ENCODE measurements around the gene CORO7.

Gene CORO7

GRCh38 chr16:4378999-4379690 lies 37.3 kb downstream of the CORO7 start:
- no peaks in the 10 kb centered on the region for H3K9me3 ChIP-seq (ENCODE audit: low read length)
- no peak overlapping the region for H3K4me2 ChIP-seq (ENCODE audit: low read length)
- H3K9me2 ChIP-seq (ENCODE audit: low read depth, low read length): no peaks in the 10 kb centered on the region
- H3K9ac ChIP-seq (ENCODE audit: low read length): no peak overlapping the region
- no peaks in the 10 kb centered on the region for H3K79me2 ChIP-seq (ENCODE audit: insufficient read depth, low read length)
- no peaks in the 10 kb centered on the region for H3K27me3 ChIP-seq (ENCODE audit: insufficient read depth, low read length)
- no peak overlapping the region for H3K4me3 ChIP-seq (ENCODE audit: low read depth, low read length, poor library complexity, severe bottlenecking)
- no peak overlapping the region for H3K27ac ChIP-seq (ENCODE audit: low read depth, low read length, poor library complexity, severe bottlenecking)
- no peaks in the 10 kb centered on the region for H3F3A ChIP-seq (ENCODE audit: insufficient read depth, low read length)
- no peaks in the 10 kb centered on the region for H3K4me1 ChIP-seq (ENCODE audit: insufficient read depth, low read length, severe bottlenecking)
- no peak overlapping the region for H2AFZ ChIP-seq (ENCODE audit: low read length)
- TF ChIP-seq EZH2 (IDR thresholded peaks at IDR 0.05; ENCODE audit: borderline replicate concordance, low read length) (no peak), CTCF (IDR thresholded peaks at IDR 0.05; ENCODE audit: low read length) (no peak)
- no peaks in the 10 kb centered on the region for H4K20me1 ChIP-seq (ENCODE audit: insufficient read depth, low read length)
- peaks cover 5% of the 10 kb centered on the region for H3K36me3 ChIP-seq (ENCODE audit: insufficient read depth, low read length)

GRCh38 chr16:4378161-4378666 lies 38.2 kb downstream of the CORO7 start:
- Histone ChIP-seq H3K27me3 (ENCODE audit: insufficient read depth, low read length) (no peaks in the 10 kb centered on the region), H4K20me1 (ENCODE audit: insufficient read depth, low read length) (no peaks in the 10 kb centered on the region), H3K4me3 (ENCODE audit: low read depth, low read length, poor library complexity, severe bottlenecking) (no peak overlapping the region), H3K27ac (ENCODE audit: low read depth, low read length, poor library complexity, severe bottlenecking) (no peak overlapping the region), H3K9me3 (ENCODE audit: low read length) (no peaks in the 10 kb centered on the region), H3K4me1 (ENCODE audit: insufficient read depth, low read length, severe bottlenecking) (no peaks in the 10 kb centered on the region), H3K9me2 (ENCODE audit: low read depth, low read length) (no peaks in the 10 kb centered on the region), H3K36me3 (ENCODE audit: insufficient read depth, low read length) (peaks cover 2% of the 10 kb centered on the region; the same call in 1 of the 2 replicates), H3K9ac (ENCODE audit: low read length) (no peak overlapping the region), H2AFZ (ENCODE audit: low read length) (no peak overlapping the region), H3K79me2 (ENCODE audit: insufficient read depth, low read length) (no peaks in the 10 kb centered on the region), H3K4me2 (ENCODE audit: low read length) (no peak overlapping the region), H3F3A (ENCODE audit: insufficient read depth, low read length) (no peaks in the 10 kb centered on the region)
- 0 out of 2 replicates have a peak, but pooled peaks have one; percentile 2 for TF ChIP-seq CTCF (IDR thresholded peaks at IDR 0.05; ENCODE audit: low read length)
- TF ChIP-seq EZH2 (IDR thresholded peaks at IDR 0.05; ENCODE audit: borderline replicate concordance, low read length): no peak

DNA sequence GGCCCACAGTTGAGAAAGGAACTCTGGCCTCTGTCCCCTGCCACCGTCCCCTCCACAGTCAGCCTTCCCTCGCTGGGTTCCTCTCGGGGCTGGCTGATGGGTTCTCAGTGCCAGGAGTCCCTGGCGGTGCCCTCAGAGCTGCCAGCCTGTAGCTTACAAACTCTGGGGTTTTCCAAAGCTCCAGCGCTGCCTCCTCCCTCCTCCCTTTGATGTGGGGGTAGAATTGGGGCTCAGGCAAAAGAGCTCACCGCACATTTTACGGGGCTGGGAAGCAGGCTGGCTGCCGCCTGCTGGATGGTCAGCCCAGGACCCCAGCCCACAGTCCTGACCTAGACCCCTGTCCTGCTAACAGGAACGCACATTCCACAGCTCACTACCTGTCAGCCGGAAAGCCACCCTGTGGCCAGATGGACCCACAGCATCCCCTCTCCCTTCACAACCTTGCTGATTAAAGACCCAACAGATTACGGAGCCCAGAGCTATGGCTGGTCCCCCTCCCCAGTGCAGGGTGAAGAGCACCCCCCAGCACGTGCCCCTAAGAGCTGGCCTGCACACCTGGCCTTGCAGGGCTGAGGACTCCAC lies 38.7 kb downstream of the CORO7 start:
- Histone ChIP-seq H3K9me2 (ENCODE audit: low read depth, low read length) (no peaks in the 10 kb centered on the region), H3K4me3 (ENCODE audit: low read depth, low read length, poor library complexity, severe bottlenecking) (no peak overlapping the region), H3K4me1 (ENCODE audit: insufficient read depth, low read length, severe bottlenecking) (peaks cover 1% of the 10 kb centered on the region), H4K20me1 (ENCODE audit: insufficient read depth, low read length) (no peaks in the 10 kb centered on the region), H3K9ac (ENCODE audit: low read length) (no peak overlapping the region), H3K9me3 (ENCODE audit: low read length) (no peaks in the 10 kb centered on the region), H3K4me2 (ENCODE audit: low read length) (no peak overlapping the region), H3K27me3 (ENCODE audit: insufficient read depth, low read length) (no peaks in the 10 kb centered on the region), H3K36me3 (ENCODE audit: insufficient read depth, low read length) (no peaks in the 10 kb centered on the region; the same call in 1 of the 2 replicates), H3K27ac (ENCODE audit: low read depth, low read length, poor library complexity, severe bottlenecking) (no peak overlapping the region), H3K79me2 (ENCODE audit: insufficient read depth, low read length) (no peaks in the 10 kb centered on the region), H2AFZ (ENCODE audit: low read length) (no peak overlapping the region), H3F3A (ENCODE audit: insufficient read depth, low read length) (no peaks in the 10 kb centered on the region)
- TF ChIP-seq EZH2 (IDR thresholded peaks at IDR 0.05; ENCODE audit: borderline replicate concordance, low read length) (no peak), CTCF (IDR thresholded peaks at IDR 0.05; ENCODE audit: low read length) (peak; percentile 18; the same call in 1 of the 2 replicates)
